RWPE2 (cell line): ENCODE results near the gene ACBD7.

Source experiments
- ATAC-seq: fragments of 200-7000 bp; cut with Tn5 transposase; 3 replicates; pipeline ENCODE4 v1.9.1; 2021; ENCODE audit warnings: low read depth
- DNase-seq: peaks from one replicate; pipeline ENCODE4 v3.0.0-alpha.2; 2020; ENCODE audit warnings: low spot score
- H3K27ac ChIP-seq: fragments of 450-650 bp; 2 replicates; pipeline ENCODE4 v1.5.1; 2017; ENCODE audit warnings: mild to moderate bottlenecking; ENCODE audit not compliant: poor library complexity, severe bottlenecking
- H3K27me3 ChIP-seq: fragments of 250-450 bp; sonication (Bioruptor Pico); 2 replicates; pipeline ENCODE4 v1.5.1; 2021; ENCODE audit warnings: mild to moderate bottlenecking, moderate library complexity; ENCODE audit not compliant: insufficient read depth, poor library complexity, severe bottlenecking
- H3K36me3 ChIP-seq: fragments of 250-450 bp; sonication (Bioruptor Pico); 2 replicates; pipeline ENCODE4 v1.5.1; 2020; ENCODE audit warnings: low read depth, mild to moderate bottlenecking, moderate library complexity
- H3K4me1 ChIP-seq: fragments of 250-450 bp; sonication (Bioruptor Pico); 2 replicates; pipeline ENCODE4 v1.5.1; 2021; ENCODE audit warnings: mild to moderate bottlenecking, moderate library complexity; ENCODE audit not compliant: insufficient read depth, poor library complexity, severe bottlenecking
- H3K4me3 ChIP-seq: fragments of 250-450 bp; sonication (Bioruptor Pico); 2 replicates; pipeline ENCODE4 v1.5.1; 2021; ENCODE audit warnings: mild to moderate bottlenecking, moderate library complexity; ENCODE audit not compliant: severe bottlenecking
- H3K9me3 ChIP-seq: fragments of 250-450 bp; sonication (Bioruptor Pico); 2 replicates; pipeline ENCODE4 v1.5.1; 2021; ENCODE audit warnings: mild to moderate bottlenecking, moderate library complexity; ENCODE audit not compliant: severe bottlenecking
- TF ChIP-seq, protein P1 (sequence below): fragments of 450-650 bp; IDR thresholded peaks from one replicate; pipeline ENCODE4 v1.5.1; 2017; ENCODE audit warnings: mild to moderate bottlenecking, moderate library complexity; ENCODE audit not compliant: poor library complexity, severe bottlenecking

Gene ACBD7

DNA sequence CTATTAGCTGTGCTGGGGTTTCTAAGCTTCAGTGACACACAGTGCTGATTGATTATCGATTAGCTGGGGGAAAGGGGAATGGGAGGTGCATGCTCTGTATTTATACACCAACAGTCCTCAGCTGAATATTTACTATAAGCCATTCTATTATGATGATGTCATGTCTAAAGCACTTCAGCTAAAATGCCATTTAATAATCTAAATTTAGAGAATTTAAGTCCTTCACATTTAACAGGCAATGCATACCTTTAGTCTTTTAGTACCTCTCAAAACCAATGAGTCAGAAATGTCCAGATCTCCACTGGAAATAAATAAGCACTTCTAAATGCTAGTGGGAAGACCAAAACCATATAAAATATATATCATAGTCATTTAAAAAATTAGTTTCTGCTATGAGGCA lies 33.1 kb upstream of the ACBD7 start:
- Histone ChIP-seq H3K4me1 (peaks cover 37% of the 10 kb centered on the region), H3K9me3 (no peaks in the 10 kb centered on the region), H3K27me3 (no peaks in the 10 kb centered on the region), H3K36me3 (peaks cover 28% of the 10 kb centered on the region), H3K27ac (no peak overlapping the region), H3K4me3 (no peak overlapping the region)
- no peak for DNase-seq
- TF ChIP-seq, protein P1, sequence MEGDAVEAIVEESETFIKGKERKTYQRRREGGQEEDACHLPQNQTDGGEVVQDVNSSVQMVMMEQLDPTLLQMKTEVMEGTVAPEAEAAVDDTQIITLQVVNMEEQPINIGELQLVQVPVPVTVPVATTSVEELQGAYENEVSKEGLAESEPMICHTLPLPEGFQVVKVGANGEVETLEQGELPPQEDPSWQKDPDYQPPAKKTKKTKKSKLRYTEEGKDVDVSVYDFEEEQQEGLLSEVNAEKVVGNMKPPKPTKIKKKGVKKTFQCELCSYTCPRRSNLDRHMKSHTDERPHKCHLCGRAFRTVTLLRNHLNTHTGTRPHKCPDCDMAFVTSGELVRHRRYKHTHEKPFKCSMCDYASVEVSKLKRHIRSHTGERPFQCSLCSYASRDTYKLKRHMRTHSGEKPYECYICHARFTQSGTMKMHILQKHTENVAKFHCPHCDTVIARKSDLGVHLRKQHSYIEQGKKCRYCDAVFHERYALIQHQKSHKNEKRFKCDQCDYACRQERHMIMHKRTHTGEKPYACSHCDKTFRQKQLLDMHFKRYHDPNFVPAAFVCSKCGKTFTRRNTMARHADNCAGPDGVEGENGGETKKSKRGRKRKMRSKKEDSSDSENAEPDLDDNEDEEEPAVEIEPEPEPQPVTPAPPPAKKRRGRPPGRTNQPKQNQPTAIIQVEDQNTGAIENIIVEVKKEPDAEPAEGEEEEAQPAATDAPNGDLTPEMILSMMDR = no peak
- ATAC-seq = no peak

DNA sequence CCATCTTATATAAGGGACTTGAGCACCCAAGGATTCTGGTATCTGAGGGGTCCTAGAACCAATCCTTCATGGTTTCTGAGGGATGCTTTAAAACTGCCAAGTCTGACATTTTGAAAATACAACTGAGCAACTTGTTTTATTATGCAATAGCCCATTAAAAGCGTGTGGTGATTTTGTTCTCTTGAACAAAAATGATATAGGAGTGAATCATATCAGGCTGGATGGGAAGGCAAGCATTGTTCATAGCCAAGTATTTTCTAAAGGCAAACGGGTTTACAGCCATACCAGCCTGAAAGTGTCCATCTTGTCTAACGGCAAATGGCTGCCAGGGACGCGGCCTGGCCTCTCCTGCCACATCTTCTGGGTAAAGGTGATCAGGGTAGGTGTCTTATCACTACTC lies 31.9 kb upstream of the ACBD7 start:
- ATAC-seq (peak; percentile 68), DNase-seq (no peak)
- Histone ChIP-seq H3K27me3 (no peaks in the 10 kb centered on the region), H3K36me3 (peaks cover 23% of the 10 kb centered on the region), H3K4me3 (no peak overlapping the region), H3K27ac (peak overlapping the region; percentile 51), H3K9me3 (no peaks in the 10 kb centered on the region), H3K4me1 (peaks cover 37% of the 10 kb centered on the region)
- TF ChIP-seq, protein P1 = no peak

DNA sequence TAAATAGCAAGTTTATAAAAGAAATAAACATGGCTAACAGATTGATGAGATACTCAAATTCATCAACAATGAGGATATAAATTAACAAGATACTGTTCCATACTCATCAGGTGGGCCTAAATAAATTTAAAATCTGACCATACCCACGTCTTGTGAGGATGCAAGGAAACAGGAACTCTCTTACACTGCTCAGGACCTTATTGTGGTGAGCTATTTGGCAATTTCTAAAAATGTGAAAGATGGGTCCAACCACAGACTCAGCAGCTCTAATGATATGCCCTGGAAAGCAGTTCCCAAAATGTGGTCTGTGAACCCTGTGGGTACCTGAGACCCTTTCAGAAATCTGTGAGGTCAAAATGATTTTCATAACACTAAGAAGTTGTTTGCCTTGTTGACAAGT lies 30.0 kb upstream of the ACBD7 start:
- ATAC-seq (no peak), DNase-seq (no peak)
- TF ChIP-seq, protein P1 = no peak
- Histone ChIP-seq H3K9me3 (no peaks in the 10 kb centered on the region), H3K27me3 (no peaks in the 10 kb centered on the region), H3K27ac (no peak overlapping the region), H3K4me3 (no peak overlapping the region), H3K36me3 (peaks cover 23% of the 10 kb centered on the region), H3K4me1 (peaks cover 31% of the 10 kb centered on the region)

DNA sequence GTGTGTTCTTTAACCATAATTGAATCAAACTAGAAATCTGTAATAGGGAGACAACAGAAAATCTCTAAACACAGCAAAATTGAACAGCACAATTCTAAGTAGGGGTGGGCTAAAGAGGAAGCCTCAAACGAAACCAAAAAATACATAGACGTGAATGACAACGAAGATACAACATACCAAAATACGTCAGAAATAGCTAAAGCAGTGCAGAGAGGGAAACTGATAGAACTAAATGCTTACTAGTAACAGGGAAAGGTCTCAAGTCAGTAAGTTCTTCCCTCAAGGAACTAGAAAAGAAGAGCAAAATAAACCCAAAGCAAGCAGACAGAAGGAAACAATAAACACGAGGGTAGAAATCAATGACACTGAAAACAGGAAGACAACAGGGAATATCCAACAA lies 27.6 kb upstream of the ACBD7 start:
- DNase-seq (no peak), ATAC-seq (no peak)
- H3K36me3 ChIP-seq = peaks cover 31% of the 10 kb centered on the region
- no peaks in the 10 kb centered on the region for H3K9me3 ChIP-seq
- TF ChIP-seq, protein P1 = no peak
- peaks cover 10% of the 10 kb centered on the region for H3K4me1 ChIP-seq
- no peaks in the 10 kb centered on the region for H3K27me3 ChIP-seq
- H3K4me3 ChIP-seq = no peak overlapping the region
- no peak overlapping the region for H3K27ac ChIP-seq

DNA sequence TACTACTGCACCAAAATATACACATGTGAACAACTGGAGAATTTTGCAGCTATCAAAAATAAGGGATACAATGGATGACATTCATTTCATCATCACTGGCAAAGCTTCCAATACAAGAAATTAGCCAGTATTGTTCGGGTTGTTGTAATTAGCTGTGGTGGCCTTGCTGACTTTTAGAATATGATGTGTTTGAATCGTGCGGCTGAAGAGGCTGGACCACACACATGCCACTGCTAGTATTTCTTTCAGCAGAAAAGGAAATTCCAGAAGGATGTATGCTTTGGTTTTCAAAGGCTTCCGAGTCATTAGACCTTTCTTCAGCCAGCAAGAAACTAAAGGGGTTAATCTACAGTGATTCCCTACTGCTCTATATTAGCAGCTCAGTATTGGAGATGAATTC lies 25.2 kb upstream of the ACBD7 start:
- TF ChIP-seq, protein P1 = no peak
- Histone ChIP-seq H3K27ac (no peak overlapping the region), H3K4me3 (no peak overlapping the region), H3K36me3 (peaks cover 41% of the 10 kb centered on the region), H3K4me1 (no peaks in the 10 kb centered on the region), H3K27me3 (no peaks in the 10 kb centered on the region), H3K9me3 (no peaks in the 10 kb centered on the region)
- ATAC-seq (no peak), DNase-seq (no peak)
